Thyroid gland (tissue), 4 donors: ENCODE measurements around the gene DOCK3.

Source experiments
- POLR2A ChIP-seq, 2 donors: fragments of 450-650 bp; IDR thresholded peaks; one replicate each; pipeline ENCODE4 v1.6.1; 2017; ENCODE audit warnings: antibody characterized with exemption in 2 of 2, mild to moderate bottlenecking in 2 of 2, moderate library complexity in 1 of 2
- TF ChIP-seq, protein P1 (sequence below), 6 experiments: fragments of 200-600 bp in 3 of 6; fragments of 450-650 bp in 3 of 6; sonication (generic) in 3 of 6; IDR thresholded peaks; one replicate each; pipeline ENCODE4 v1.5.1; 2016 to 2019; ENCODE audit warnings: antibody characterized with exemption in 6 of 6, mild to moderate bottlenecking in 2 of 6, inconsistent platforms in 1 of 6, moderate library complexity in 1 of 6

DNA sequence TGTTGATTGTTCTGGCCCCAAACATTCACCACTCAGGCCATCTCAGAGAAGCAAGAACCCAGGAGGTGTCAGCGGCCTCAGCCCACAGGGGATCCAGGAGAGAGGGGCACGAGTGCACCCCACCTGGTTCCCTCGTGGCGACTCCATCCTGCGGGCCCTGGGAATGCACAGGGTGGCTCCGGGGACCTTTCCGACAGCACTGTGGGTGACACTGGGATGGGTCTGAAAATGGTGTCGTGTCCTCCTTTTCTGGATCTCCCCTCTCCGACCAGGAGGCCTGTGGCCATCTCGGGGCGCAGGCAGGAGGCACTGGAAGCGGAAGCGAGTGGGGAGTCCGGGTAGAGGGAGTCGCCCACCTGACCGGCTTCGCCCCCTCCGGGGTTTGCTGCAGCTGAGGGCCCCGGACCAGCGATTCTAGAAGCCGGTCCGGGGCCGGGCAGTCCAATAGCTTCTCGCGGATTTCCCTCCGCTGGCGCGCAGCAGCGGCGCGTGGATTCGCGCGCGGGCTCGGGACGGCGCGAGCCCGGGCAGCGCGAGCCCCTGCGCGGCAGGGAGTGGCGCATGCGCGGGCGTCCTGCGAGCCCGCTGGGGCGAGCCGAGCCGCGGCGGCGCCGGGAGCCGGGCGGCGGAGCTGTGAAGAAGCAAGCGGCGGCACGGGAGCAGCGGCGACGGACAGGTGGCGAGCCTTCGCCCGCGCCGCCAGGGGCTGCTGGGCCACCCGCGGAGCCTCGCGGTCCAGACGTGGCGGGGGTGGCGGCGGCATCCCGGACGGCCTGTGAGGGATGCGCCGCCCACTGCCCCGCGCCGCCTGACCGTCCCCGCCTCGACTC is at the start of gene DOCK3:
- peak; percentile 51 to 78 for TF ChIP-seq POLR2A (IDR thresholded peaks at IDR 0.05)
- TF ChIP-seq, protein P1, sequence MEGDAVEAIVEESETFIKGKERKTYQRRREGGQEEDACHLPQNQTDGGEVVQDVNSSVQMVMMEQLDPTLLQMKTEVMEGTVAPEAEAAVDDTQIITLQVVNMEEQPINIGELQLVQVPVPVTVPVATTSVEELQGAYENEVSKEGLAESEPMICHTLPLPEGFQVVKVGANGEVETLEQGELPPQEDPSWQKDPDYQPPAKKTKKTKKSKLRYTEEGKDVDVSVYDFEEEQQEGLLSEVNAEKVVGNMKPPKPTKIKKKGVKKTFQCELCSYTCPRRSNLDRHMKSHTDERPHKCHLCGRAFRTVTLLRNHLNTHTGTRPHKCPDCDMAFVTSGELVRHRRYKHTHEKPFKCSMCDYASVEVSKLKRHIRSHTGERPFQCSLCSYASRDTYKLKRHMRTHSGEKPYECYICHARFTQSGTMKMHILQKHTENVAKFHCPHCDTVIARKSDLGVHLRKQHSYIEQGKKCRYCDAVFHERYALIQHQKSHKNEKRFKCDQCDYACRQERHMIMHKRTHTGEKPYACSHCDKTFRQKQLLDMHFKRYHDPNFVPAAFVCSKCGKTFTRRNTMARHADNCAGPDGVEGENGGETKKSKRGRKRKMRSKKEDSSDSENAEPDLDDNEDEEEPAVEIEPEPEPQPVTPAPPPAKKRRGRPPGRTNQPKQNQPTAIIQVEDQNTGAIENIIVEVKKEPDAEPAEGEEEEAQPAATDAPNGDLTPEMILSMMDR (IDR thresholded peaks at IDR 0.05), result no peak
